SU-DHL-6 (cell line): ENCODE data around the gene LIMCH1.
"Not testable (repeated sequence)": the region's sequence is repeated elsewhere in the genome, so short reads cannot be mapped to it uniquely, and the experiment has no call there.

Experiments
- H2AFZ ChIP-seq: fragments of 200-600 bp; sonication (generic); 2 replicates; pipeline ENCODE4 v1.6.1; 2014; ENCODE audit warnings: low read depth, mild to moderate bottlenecking, moderate library complexity, mixed read lengths, antibody characterized with exemption, low read length; ENCODE audit not compliant: severe bottlenecking
- H3F3A ChIP-seq: fragments of 200-600 bp; shearing (Covaris generic); 2 replicates; pipeline ENCODE4 v1.6.0; 2016; ENCODE audit warnings: antibody characterized with exemption, mild to moderate bottlenecking; ENCODE audit not compliant: insufficient read depth
- H3K27ac ChIP-seq: fragments of 200-600 bp; sonication (generic); 2 replicates; pipeline ENCODE4 v1.5.1; 2016; ENCODE audit warnings: low read depth, mild to moderate bottlenecking, low read length, moderate library complexity, mixed read lengths
- H3K27me3 ChIP-seq: fragments of 200-600 bp; sonication (generic), shearing (Covaris generic); 2 replicates; pipeline ENCODE4 v1.6.0; 2014; ENCODE audit warnings: mild to moderate bottlenecking, low read length
- H3K36me3 ChIP-seq: fragments of 200-600 bp; sonication (generic); 2 replicates; pipeline ENCODE4 v1.6.1; 2014; ENCODE audit warnings: mild to moderate bottlenecking, low read length, mixed read lengths
- H3K4me2 ChIP-seq: fragments of 300-600, 200-600 bp; shearing (Covaris generic), sonication (generic); 2 replicates; pipeline ENCODE4 v1.6.0; 2014; ENCODE audit warnings: low read length, low read depth, mild to moderate bottlenecking; ENCODE audit not compliant: poor library complexity, severe bottlenecking
- H3K4me3 ChIP-seq: fragments of 200-600 bp; sonication (generic); 2 replicates; pipeline ENCODE4 v1.5.1; 2014; ENCODE audit warnings: antibody characterized with exemption, low read length, mild to moderate bottlenecking, mixed read lengths; ENCODE audit not compliant: insufficient read depth, poor library complexity, severe bottlenecking
- H3K79me2 ChIP-seq: fragments of 200-600 bp; sonication (generic); 2 replicates; pipeline ENCODE4 v1.6.1; 2014; ENCODE audit warnings: mild to moderate bottlenecking, low read length, moderate library complexity; ENCODE audit not compliant: insufficient read depth
- H3K9ac ChIP-seq: fragments of 200-600 bp; sonication (generic); 2 replicates; pipeline ENCODE4 v1.7.0; 2014; ENCODE audit warnings: mild to moderate bottlenecking, low read length
- H3K9me2 ChIP-seq: fragments of 200-600 bp; sonication (generic); replicated peaks from 2 replicates; pipeline ENCODE4 v1.6.1; 2014; ENCODE audit warnings: low read length; ENCODE audit not compliant: insufficient read depth
- H3K9me3 ChIP-seq: fragments of 200-600 bp; sonication (generic); 2 replicates; pipeline ENCODE4 v1.6.1; 2014; ENCODE audit warnings: low read length, mixed read lengths; ENCODE audit not compliant: insufficient read depth
- H4K20me1 ChIP-seq: fragments of 200-600 bp; sonication (generic); 2 replicates; pipeline ENCODE4 v1.6.1; 2014; ENCODE audit warnings: low read depth, mild to moderate bottlenecking, antibody characterized with exemption, low read length, moderate library complexity, mixed read lengths
- CTCF ChIP-seq: fragments of 200-600 bp; sonication (generic); IDR thresholded peaks from one replicate; pipeline ENCODE4 v1.5.1; 2017; ENCODE audit warnings: antibody characterized with exemption, mild to moderate bottlenecking, low read length, moderate library complexity; ENCODE audit not compliant: insufficient read depth, poor library complexity, severe bottlenecking
- EZH2phosphoT487 ChIP-seq: fragments of 200-600 bp; sonication (generic), shearing (Covaris generic); conservative IDR thresholded peaks from 2 replicates; pipeline ENCODE4 v1.6.1; 2018; ENCODE audit warnings: mild to moderate bottlenecking, antibody characterized with exemption, low read length, moderate library complexity, mixed read lengths

The LIMCH1 gene

GRCh38 chr4:41728573-41728913, 190.6 kb downstream of the LIMCH1 start:
- H3K9me2 ChIP-seq: no peaks in the 10 kb centered on the region
- H3K9ac ChIP-seq: no peak overlapping the region
- no peak overlapping the region for H2AFZ ChIP-seq
- H3K27me3 ChIP-seq: 0 out of 2 replicates have a peak, but pooled peaks cover 3% of the 10 kb centered on the region
- TF ChIP-seq CTCF (no peak), EZH2phosphoT487 (no peak)
- H3K4me2 ChIP-seq: no peak overlapping the region
- no peaks in the 10 kb centered on the region for H4K20me1 ChIP-seq
- no peaks in the 10 kb centered on the region; the same call in 1 of the 2 replicates for H3K9me3 ChIP-seq
- no peaks in the 10 kb centered on the region for H3K36me3 ChIP-seq
- H3F3A ChIP-seq: no peaks in the 10 kb centered on the region
- no peak overlapping the region for H3K4me3 ChIP-seq
- no peak overlapping the region for H3K27ac ChIP-seq
- no peaks in the 10 kb centered on the region for H3K79me2 ChIP-seq

- no peaks in the 10 kb centered on the region for H3K79me2 ChIP-seq
- H3K36me3 ChIP-seq: no peaks in the 10 kb centered on the region
- no peaks in the 10 kb centered on the region for H3K9me3 ChIP-seq
- no peak overlapping the region for H3K4me2 ChIP-seq
- no peak overlapping the region for H3K9ac ChIP-seq
- H3K27me3 ChIP-seq: 0 out of 2 replicates have a peak, but pooled peaks cover 3% of the 10 kb centered on the region
- H2AFZ ChIP-seq: no peak overlapping the region
- H3F3A ChIP-seq: no peaks in the 10 kb centered on the region
- no peak for TF ChIP-seq EZH2phosphoT487
- TF ChIP-seq CTCF: no peak
- no peaks in the 10 kb centered on the region for H4K20me1 ChIP-seq
- H3K9me2 ChIP-seq: no peaks in the 10 kb centered on the region
- H3K4me3 ChIP-seq: no peak overlapping the region
- no peak overlapping the region for H3K27ac ChIP-seq
Measured at GRCh38 chr4:41731569-41732126, 193.7 kb downstream of the LIMCH1 start.

- H2AFZ ChIP-seq: no peak overlapping the region
- H3K27ac ChIP-seq: no peak overlapping the region
- H3K36me3 ChIP-seq: no peaks in the 10 kb centered on the region
- no peak for TF ChIP-seq EZH2phosphoT487
- TF ChIP-seq CTCF: no peak
- H3F3A ChIP-seq: no peaks in the 10 kb centered on the region
- no peaks in the 10 kb centered on the region for H3K9me3 ChIP-seq
- H3K79me2 ChIP-seq: no peaks in the 10 kb centered on the region
- no peak overlapping the region for H3K4me2 ChIP-seq
- H3K4me3 ChIP-seq: no peak overlapping the region
- H3K9me2 ChIP-seq: no peaks in the 10 kb centered on the region
- H3K9ac ChIP-seq: no peak overlapping the region
- no peaks in the 10 kb centered on the region for H3K27me3 ChIP-seq
- H4K20me1 ChIP-seq: no peaks in the 10 kb centered on the region
Measured at GRCh38 chr4:41734371-41734770, 196.4 kb downstream of the LIMCH1 start.

GRCh38 chr4:41737491-41737890, 199.5 kb downstream of the LIMCH1 start:
- not testable (repeated sequence) for H3F3A ChIP-seq, H4K20me1 ChIP-seq, H3K9me2 ChIP-seq, H3K9me3 ChIP-seq, H3K27ac ChIP-seq, H2AFZ ChIP-seq, H3K4me2 ChIP-seq, H3K36me3 ChIP-seq, H3K9ac ChIP-seq, H3K79me2 ChIP-seq, H3K27me3 ChIP-seq, H3K4me3 ChIP-seq
